ENCODE data around the gene SF1.

DNA sequence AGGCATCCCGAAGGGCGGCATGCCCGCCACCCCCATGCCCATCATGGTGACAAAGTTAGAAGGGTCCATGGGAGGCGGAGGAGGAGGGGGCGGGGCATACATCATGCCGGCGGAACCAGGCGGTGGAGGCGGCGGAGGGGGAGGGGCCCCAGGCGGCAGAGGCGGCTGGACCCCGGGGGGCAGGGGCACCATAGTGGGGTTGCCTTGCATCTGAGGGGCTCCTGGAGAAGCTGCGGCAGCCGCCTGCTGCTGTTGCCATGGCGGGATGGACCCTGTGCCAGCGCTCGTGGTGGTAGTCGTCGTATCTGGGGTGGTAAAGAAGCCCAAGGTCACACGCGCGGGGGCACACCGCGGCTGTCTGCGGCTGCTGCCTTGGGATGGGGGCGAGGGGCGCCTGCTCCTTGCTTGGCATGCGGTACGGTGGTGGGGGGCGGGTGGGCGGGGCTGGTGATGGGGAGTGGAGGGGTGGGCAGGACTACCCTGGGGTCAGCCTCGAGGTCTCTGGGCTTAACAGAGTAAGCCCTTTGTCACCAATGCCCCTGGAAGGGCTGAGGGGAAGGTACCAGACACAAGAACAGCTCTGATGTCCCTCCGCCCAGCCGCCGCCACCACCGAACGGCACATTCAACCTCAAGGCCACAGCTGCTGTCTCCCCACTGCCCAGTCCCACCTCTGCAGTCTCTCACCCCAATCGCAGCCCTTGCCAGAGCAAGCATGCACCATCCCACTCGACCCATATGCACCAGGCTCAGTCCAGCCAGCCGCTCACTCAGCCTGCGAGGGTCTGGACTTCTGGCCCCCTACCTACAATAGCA, 12.3 kb downstream of the SF1 start:
- TF ChIP-seq, protein P1, sequence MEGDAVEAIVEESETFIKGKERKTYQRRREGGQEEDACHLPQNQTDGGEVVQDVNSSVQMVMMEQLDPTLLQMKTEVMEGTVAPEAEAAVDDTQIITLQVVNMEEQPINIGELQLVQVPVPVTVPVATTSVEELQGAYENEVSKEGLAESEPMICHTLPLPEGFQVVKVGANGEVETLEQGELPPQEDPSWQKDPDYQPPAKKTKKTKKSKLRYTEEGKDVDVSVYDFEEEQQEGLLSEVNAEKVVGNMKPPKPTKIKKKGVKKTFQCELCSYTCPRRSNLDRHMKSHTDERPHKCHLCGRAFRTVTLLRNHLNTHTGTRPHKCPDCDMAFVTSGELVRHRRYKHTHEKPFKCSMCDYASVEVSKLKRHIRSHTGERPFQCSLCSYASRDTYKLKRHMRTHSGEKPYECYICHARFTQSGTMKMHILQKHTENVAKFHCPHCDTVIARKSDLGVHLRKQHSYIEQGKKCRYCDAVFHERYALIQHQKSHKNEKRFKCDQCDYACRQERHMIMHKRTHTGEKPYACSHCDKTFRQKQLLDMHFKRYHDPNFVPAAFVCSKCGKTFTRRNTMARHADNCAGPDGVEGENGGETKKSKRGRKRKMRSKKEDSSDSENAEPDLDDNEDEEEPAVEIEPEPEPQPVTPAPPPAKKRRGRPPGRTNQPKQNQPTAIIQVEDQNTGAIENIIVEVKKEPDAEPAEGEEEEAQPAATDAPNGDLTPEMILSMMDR (IDR thresholded peaks at IDR 0.05) = no peak
- TF ChIP-seq POLR2A (IDR thresholded peaks at IDR 0.05) = no peak

Measured in adrenal gland (tissue), 5 donors.